H9 (cell line): ENCODE measurements around the gene LCP1. TPM values are rescaled to one million over a fixed set of nuclear protein-coding genes. Genes with fewer than 3 reads are reported as not detected.

Source experiments
- DNase-seq: peaks from one replicate; pipeline ENCODE4 v3.0.0-alpha.2; 2017
- H2AFZ ChIP-seq: one replicate; pipeline ENCODE4 v1.6.1; 2013; ENCODE audit warnings: mild to moderate bottlenecking, low read length, control low read depth, moderate library complexity
- H2AK5ac ChIP-seq: 2 replicates; pipeline ENCODE4 v1.6.1; 2013; ENCODE audit warnings: low read length, control low read depth, mixed read lengths; ENCODE audit not compliant: insufficient read length
- H2BK120ac ChIP-seq: one replicate; pipeline ENCODE4 v1.6.1; 2013; ENCODE audit warnings: low read depth, mild to moderate bottlenecking, low read length, control low read depth, inconsistent platforms; ENCODE audit not compliant: poor library complexity, severe bottlenecking
- H2BK12ac ChIP-seq: 2 replicates; pipeline ENCODE4 v1.6.1; 2013; ENCODE audit warnings: low read length, control low read depth, mixed read lengths, low read depth; ENCODE audit not compliant: insufficient read length
- H2BK15ac ChIP-seq: 2 replicates; pipeline ENCODE4 v1.6.1; 2013; ENCODE audit warnings: low read depth, low read length, control low read depth
- H2BK20ac ChIP-seq: one replicate; pipeline ENCODE4 v1.6.1; 2013; ENCODE audit warnings: low read depth, mild to moderate bottlenecking, low read length, control low read depth, inconsistent platforms; ENCODE audit not compliant: poor library complexity, severe bottlenecking
- H2BK5ac ChIP-seq: 2 replicates; pipeline ENCODE4 v1.6.1; 2013; ENCODE audit warnings: low read length, control low read depth, mixed read lengths; ENCODE audit not compliant: insufficient read length
- H3K14ac ChIP-seq: 2 replicates; pipeline ENCODE4 v1.6.1; 2013; ENCODE audit warnings: low read length, control low read depth; ENCODE audit not compliant: insufficient read depth
- H3K18ac ChIP-seq: 2 replicates; pipeline ENCODE4 v1.6.1; 2013; ENCODE audit warnings: low read depth, mild to moderate bottlenecking, mixed read lengths, low read length, control low read depth; ENCODE audit not compliant: insufficient read length
- H3K23ac ChIP-seq: 2 replicates; pipeline ENCODE4 v1.6.1; 2013; ENCODE audit warnings: low read length, control low read depth, mixed read lengths, low read depth; ENCODE audit not compliant: insufficient read length
- H3K23me2 ChIP-seq: 2 replicates; pipeline ENCODE4 v1.6.1; 2013; ENCODE audit warnings: low read depth, mild to moderate bottlenecking, mixed read lengths, low read length, control low read depth; ENCODE audit not compliant: insufficient read length, poor library complexity, severe bottlenecking
- H3K27ac ChIP-seq: 2 replicates; pipeline ENCODE4 v1.5.1; 2013; ENCODE audit warnings: low read length, control low read depth, mixed read lengths, low read depth; ENCODE audit not compliant: insufficient read length
- H3K27me3 ChIP-seq: 2 replicates; pipeline ENCODE4 v1.6.1; 2013; ENCODE audit warnings: low read length, control low read depth, inconsistent platforms; ENCODE audit not compliant: insufficient read depth
- H3K4ac ChIP-seq: 2 replicates; pipeline ENCODE4 v1.6.1; 2013; ENCODE audit warnings: low read depth, mild to moderate bottlenecking, control low read depth, inconsistent platforms, low read length, moderate library complexity
- H3K4me1 ChIP-seq: 2 replicates; pipeline ENCODE4 v1.6.1; 2013; ENCODE audit warnings: low read length, control low read depth, inconsistent platforms; ENCODE audit not compliant: insufficient read depth
- H3K4me2 ChIP-seq: 2 replicates; pipeline ENCODE4 v1.6.1; 2013; ENCODE audit warnings: low read length, control low read depth, mixed read lengths; ENCODE audit not compliant: insufficient read length, insufficient read depth
- H3K56ac ChIP-seq: 2 replicates; pipeline ENCODE4 v1.6.1; 2013; ENCODE audit warnings: low read depth, mild to moderate bottlenecking, mixed read lengths, low read length, control low read depth; ENCODE audit not compliant: insufficient read length
- H3K79me1 ChIP-seq: 2 replicates; pipeline ENCODE4 v1.6.1; 2013; ENCODE audit warnings: low read depth, mild to moderate bottlenecking, moderate library complexity, low read length, control low read depth, inconsistent platforms; ENCODE audit not compliant: insufficient read depth, poor library complexity, severe bottlenecking
- H3K79me2 ChIP-seq: 2 replicates; pipeline ENCODE4 v1.6.1; 2013; ENCODE audit warnings: low read length, control low read depth, inconsistent platforms; ENCODE audit not compliant: insufficient read depth
- H3K9ac ChIP-seq: 2 replicates; pipeline ENCODE4 v1.6.1; 2013; ENCODE audit warnings: low read length, control low read depth, mixed read lengths; ENCODE audit not compliant: insufficient read length; ENCODE audit errors: extremely low read depth
- H3K9me3 ChIP-seq: one replicate; pipeline ENCODE4 v1.6.1; 2013; ENCODE audit warnings: low read depth, low read length, inconsistent platforms; ENCODE audit not compliant: control insufficient read depth
- H3T11ph ChIP-seq: one replicate; pipeline ENCODE4 v1.6.1; 2013; ENCODE audit warnings: mild to moderate bottlenecking, low read length, control low read depth, inconsistent platforms
- H4K20me1 ChIP-seq: one replicate; pipeline ENCODE4 v1.6.1; 2013; ENCODE audit not compliant: control insufficient read depth, insufficient read length, insufficient read depth
- H4K5ac ChIP-seq: 2 replicates; pipeline ENCODE4 v1.6.1; 2013; ENCODE audit warnings: low read depth, mild to moderate bottlenecking, mixed read lengths, low read length, control low read depth; ENCODE audit not compliant: insufficient read length
- H4K8ac ChIP-seq: replicated peaks from 2 replicates; pipeline ENCODE4 v1.6.1; 2013; ENCODE audit warnings: low read length, control low read depth, mixed read lengths, low read depth; ENCODE audit not compliant: insufficient read length
- H4K91ac ChIP-seq: 2 replicates; pipeline ENCODE4 v1.6.1; 2013; ENCODE audit warnings: low read depth, mild to moderate bottlenecking, moderate library complexity, mixed read lengths, low read length, control low read depth; ENCODE audit not compliant: insufficient read length
- H3K27ac Mint-ChIP-seq, 3 experiments: 2 replicates in 2 of 3; 3 replicates in 1 of 3; pipeline ENCODE4 v1.8.0; 2020 to 2021; ENCODE audit warnings: mixed read lengths in 3 of 3, mild to moderate bottlenecking in 1 of 3, moderate library complexity in 1 of 3
- H3K27me3 Mint-ChIP-seq: 2 replicates; pipeline ENCODE4 v1.8.0; 2021; ENCODE audit warnings: low read depth, mild to moderate bottlenecking, moderate library complexity, mixed read lengths
- H3K36me3 Mint-ChIP-seq, 3 experiments: 2 replicates in 2 of 3; 3 replicates in 1 of 3; pipeline ENCODE4 v1.8.0; 2020 to 2021; ENCODE audit warnings: low read depth in 3 of 3, mixed read lengths in 3 of 3; ENCODE audit not compliant: insufficient read depth in 1 of 3
- H3K4me1 Mint-ChIP-seq, 2 experiments: 2 replicates each; pipeline ENCODE4 v1.8.0; 2020; ENCODE audit warnings: mixed read lengths in 2 of 2
- H3K4me3 Mint-ChIP-seq, 2 experiments: 2 replicates in 1 of 2; 3 replicates in 1 of 2; pipeline ENCODE4 v1.8.0; 2020 to 2021; ENCODE audit warnings: mild to moderate bottlenecking in 2 of 2, mixed read lengths in 2 of 2, moderate library complexity in 1 of 2
- H3K9me3 Mint-ChIP-seq, 2 experiments: 2 replicates in 1 of 2; 3 replicates in 1 of 2; pipeline ENCODE4 v1.8.0; 2020; ENCODE audit warnings: mild to moderate bottlenecking in 2 of 2, mixed read lengths in 2 of 2, moderate library complexity in 1 of 2
- CTCF ChIP-seq: fragments of 200-600 bp; sonication (generic); conservative IDR thresholded peaks from 3 replicates; pipeline ENCODE4 v1.8.0; 2021; ENCODE audit warnings: antibody characterized with exemption, mild to moderate bottlenecking
- WGBS: extraction: QIAGEN DNeasy Blood & Tissue Kit; methylation state at CpG from one replicate; pipeline ENCODE4 v1.1.7; 2013; ENCODE audit warnings: missing lambda C conversion rate, low lambda C conversion rate, mixed read lengths; ENCODE audit not compliant: insufficient read length; ENCODE audit errors: extremely low coverage; 5-methylcytosine and 5-hydroxymethylcytosine counted together
- total RNA-seq: library from RNA; stranded (reverse); gene quantifications from 2 replicates; pipeline ENCODE4 v1.2.1, GENCODE V29; 2021

Gene LCP1
- total RNA-seq, 1 experiment from 2014 or later: 0.81 TPM

- Histone ChIP-seq H3K4ac (no peak overlapping the region), H2BK120ac (no peak overlapping the region), H3K9me3 (no peaks in the 10 kb centered on the region), H4K5ac (no peak overlapping the region), H3K9ac (no peak overlapping the region), H3K14ac (no peak overlapping the region), H2BK5ac (no peak overlapping the region), H3K27ac (no peak overlapping the region), H3K23ac (no peak overlapping the region), H3K4me2 (no peak overlapping the region), H4K8ac (no peak overlapping the region), H3K79me1 (no peaks in the 10 kb centered on the region), H3T11ph (no peak overlapping the region), H2BK15ac (no peak overlapping the region), H3K79me2 (no peaks in the 10 kb centered on the region), H4K91ac (no peak overlapping the region), H3K23me2 (no peaks in the 10 kb centered on the region), H3K56ac (no peak overlapping the region), H4K20me1 (no peaks in the 10 kb centered on the region), H2AFZ (no peak overlapping the region), H2BK12ac (no peak overlapping the region), H3K18ac (no peak overlapping the region), H3K27me3 (no peaks in the 10 kb centered on the region), H2BK20ac (no peak overlapping the region), H2AK5ac (no peak overlapping the region), H3K4me1 (no peaks in the 10 kb centered on the region)
- DNase-seq: no peak
- H3K36me3 Mint-ChIP-seq: peaks cover 0 to 7% (median 0%) of the 10 kb centered on the region in 3 experiments; a peak in 1 of 7 replicates
- H3K4me3 Mint-ChIP-seq: no peak overlapping the region
- no CpG with 5 or more reads among the region's 3 CpGs for WGBS
- H3K27me3 Mint-ChIP-seq: peaks cover 7% of the 10 kb centered on the region; the same call in 1 of the 2 replicates
- H3K4me1 Mint-ChIP-seq: no peaks in the 10 kb centered on the region
- no peak for TF ChIP-seq CTCF
- H3K9me3 Mint-ChIP-seq: peaks cover 5 to 6% of the 10 kb centered on the region in 2 experiments; a peak in 2 of 5 replicates
- no peak overlapping the region for H3K27ac Mint-ChIP-seq
Observed at GRCh38 chr13:46076827-46077226, 105.2 kb downstream of the LCP1 start.

Other genes starting within 250 kb of the LCP1 start
- gene ZC3H13, start 129.4 kb downstream of the LCP1 start, total RNA-seq: 57.8 and 61.9 TPM in 2 replicates
- gene CPB2, start 77.1 kb downstream of the LCP1 start, total RNA-seq: not detected in 2 replicates
- not detected in 2 replicates for gene LRRC63, start 29.8 kb upstream of the LCP1 start, total RNA-seq
- gene RUBCNL, start 205.1 kb upstream of the LCP1 start, total RNA-seq: 0.94 and 1.4 TPM in 2 replicates